GM18951 (cell line): ENCODE data around the gene IBA57.

ENCODE experiments used
- POLR2A ChIP-seq: IDR thresholded peaks from 4 replicates; pipeline ENCODE4 v1.6.1; 2011; ENCODE audit warnings: mild to moderate bottlenecking; ENCODE audit not compliant: insufficient read length, insufficient read depth; ENCODE audit errors: extremely low read depth
- in situ Hi-C: fragments of 300-500 bp; cut with MboI; formaldehyde crosslinking; loops from one replicate; pipeline ENCODE4 v1.12.0; 2022; ENCODE audit warnings: low sequenced_read_pairs, mixed read lengths, inconsistent platforms; ENCODE audit not compliant: unreplicated experiment

The IBA57 gene

DNA sequence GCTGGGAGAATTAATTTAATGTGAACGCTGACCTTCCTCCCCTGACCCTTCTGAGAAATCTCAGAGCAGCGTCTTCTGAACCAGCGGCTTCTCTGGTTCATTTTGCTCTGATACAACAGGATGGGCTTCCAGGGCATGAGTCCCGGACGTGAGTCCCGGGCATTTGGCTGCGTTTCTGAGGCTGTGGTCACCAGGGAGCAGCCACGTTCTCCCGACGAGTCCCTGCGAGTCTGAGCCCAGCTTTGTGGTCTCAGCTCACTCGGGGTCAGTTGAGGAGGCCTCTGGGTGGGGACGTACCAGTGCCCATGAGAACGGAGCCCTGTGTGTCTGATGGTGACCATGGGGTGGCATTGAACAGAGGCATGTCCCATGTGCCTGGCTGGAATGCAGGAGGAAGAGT, 24.6 kb downstream of the IBA57 start:
- in situ Hi-C loops: no loop called here
- TF ChIP-seq POLR2A: no peak

DNA sequence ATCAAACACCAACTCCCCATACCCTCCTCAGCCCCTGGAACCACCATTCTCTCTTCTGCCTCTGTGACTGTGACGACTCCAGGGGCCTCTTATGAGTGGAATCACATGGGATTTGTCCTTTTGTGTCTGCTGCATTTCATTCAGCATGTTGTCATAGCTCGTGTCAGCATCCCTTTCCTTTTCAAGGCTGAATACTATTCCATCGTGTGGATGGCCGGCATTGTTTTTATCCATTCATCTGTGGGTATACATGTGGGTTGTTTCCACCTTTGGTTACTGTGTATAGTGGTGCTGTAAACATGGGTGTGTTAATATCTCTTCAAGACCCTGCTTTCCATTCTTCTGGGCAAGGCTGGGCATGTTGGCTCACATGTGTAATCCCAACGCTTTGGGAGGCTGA, 25.2 kb downstream of the IBA57 start:
- in situ Hi-C loops: no loop called here
- TF ChIP-seq POLR2A: no peak

- in situ Hi-C loops: no loop called here
- no peak for TF ChIP-seq POLR2A
Measured at GRCh38 chr1:228194436-228194835, 28.8 kb downstream of the IBA57 start.

DNA sequence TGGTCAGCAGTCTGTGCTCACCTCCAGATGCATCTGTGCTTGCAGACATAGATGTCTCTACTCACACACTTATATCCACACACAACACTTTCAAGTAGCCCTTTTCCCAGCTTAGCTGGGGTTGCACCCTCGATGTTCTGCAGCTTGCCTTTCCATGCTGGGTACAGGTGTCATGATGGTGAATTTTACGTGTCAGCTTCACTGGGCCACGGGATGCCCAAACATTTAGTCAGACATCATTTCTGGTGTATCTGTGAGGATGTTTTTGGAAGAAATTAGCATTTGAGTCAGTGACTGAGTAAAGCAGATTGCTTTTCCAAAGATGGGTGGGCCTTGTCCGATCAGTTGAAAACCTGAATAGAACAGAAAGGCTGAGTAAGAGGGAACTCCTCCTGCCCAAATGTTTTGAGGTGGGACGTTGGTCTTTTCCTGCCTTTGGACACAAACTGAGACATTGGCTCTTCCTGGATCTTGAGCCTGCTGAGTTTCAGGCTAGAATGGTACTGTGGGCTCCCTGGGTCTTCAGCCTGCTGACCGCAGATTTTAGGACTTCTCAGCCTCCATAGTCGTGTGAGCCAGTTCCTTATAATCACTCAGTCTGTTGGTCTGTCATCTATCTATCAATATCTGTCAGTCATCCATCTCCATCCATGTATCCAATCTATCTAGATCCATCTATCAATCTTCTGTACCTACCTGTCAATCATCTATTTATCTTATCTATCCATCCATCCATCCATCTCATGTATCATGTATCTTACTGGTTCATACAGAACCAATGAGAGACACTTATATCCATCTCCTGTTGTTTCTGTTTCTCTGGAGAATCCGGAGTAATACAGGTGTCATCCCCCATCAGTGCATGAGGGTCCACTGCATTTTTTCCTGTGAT, 29.6 kb downstream of the IBA57 start:
- TF ChIP-seq POLR2A: no peak
- in situ Hi-C loops: no loop called here

DNA sequence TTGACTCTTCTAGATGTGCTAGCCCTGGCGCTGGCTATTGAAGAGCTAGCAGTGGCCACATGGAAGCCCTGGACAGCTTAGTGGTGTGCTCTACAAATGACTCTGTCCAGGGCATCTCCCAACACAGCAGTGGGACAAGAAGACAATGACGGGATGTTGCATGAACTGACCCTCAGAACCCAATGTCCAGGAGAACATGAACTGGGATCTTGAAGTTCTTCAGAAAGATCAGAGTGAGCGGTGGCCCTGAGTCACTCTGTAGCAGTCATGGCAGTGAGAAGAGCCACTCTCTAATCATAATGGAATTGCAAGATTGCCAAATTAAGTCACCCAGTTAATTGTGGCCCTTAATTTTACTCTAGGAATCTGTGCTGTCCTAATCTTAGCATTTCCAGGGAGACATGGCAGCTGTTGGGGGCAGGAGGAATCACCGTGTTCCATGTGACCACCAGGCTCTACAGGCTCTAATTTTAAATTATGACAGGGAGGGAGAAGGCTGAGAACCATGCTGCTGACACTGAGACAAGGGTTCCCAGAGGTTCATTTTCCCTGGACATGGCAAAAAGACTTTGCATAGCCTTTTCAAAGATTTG, 32.0 kb downstream of the IBA57 start:
- in situ Hi-C loops: no loop called here
- TF ChIP-seq POLR2A: no peak

- TF ChIP-seq POLR2A: no peak
- in situ Hi-C loops: no loop called here
Measured at GRCh38 chr1:228198977-228199590, 33.5 kb downstream of the IBA57 start.

DNA sequence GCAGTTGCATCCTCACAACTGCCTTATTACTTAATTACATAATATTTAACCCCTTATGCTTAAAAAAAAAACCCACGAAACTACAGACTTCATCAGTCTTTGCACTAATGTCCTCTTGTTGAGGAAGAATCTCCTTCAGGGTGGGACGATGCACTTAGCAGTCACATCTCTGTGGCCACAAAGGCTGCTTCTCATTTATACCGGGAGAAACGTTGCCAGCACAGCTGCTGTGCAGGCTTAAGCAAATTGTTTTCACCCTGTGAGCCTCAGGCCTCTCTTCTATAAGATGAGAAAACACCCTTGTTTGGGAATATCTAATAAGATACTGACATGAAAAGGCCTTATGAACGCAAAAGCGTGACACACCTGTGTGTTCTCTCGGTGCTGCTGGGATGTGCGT, 39.4 kb downstream of the IBA57 start:
- in situ Hi-C loops: no loop called here

DNA sequence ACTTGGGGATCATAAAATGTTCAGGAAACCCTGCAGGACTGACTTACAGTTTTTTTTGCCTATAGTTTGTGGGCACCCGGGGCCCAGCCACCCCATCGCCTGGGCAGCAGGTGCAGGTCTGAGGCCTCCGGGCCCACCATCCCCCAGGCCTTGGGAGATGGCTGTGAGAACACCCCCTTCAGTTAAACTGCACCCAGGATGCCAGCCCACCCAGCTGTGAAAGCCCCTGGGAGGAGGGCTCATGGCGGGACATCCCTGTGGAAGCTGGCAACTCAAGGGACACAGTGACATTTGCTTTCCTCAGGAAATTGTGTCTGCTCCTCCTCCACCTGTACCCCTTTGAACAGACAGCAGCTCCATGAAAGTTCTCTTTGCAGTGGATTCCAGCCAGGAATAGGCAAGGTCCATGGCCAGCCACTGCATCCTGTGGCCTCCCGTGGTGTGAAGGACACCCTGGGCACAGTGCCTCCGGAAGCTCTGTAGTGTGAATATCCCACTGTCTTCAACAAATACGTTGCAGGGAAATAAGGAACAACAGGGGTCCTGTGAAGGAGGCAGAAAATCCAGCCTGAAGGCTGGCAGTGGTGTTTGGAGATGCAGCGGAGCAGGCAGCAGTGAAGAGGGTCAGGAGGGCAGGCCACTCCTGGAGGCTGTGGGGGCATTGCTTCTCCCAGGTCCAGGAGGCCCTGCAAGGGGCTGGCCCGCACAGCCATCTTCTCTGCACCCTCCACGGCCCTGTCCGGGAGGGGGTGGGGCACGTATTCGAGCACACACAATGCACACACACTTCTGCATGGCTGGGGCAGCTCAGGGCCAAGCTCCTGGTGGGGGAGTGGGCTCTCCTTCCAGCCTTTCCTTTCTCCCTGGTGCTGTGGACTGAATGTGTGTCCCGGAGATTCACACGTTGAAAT, 40.2 kb downstream of the IBA57 start:
- no peak for TF ChIP-seq POLR2A
- in situ Hi-C loops: no loop called here

More for the DNA sequence above, 39.4 kb downstream of the IBA57 start:
- no peak for TF ChIP-seq POLR2A

- in situ Hi-C loops: no loop called here
- TF ChIP-seq POLR2A: no peak
Measured at GRCh38 chr1:228206582-228207351, 41.2 kb downstream of the IBA57 start.

GRCh38 chr1:228207381-228207810, 41.8 kb downstream of the IBA57 start:
- in situ Hi-C loops: no loop called here
- TF ChIP-seq POLR2A: no peak

DNA sequence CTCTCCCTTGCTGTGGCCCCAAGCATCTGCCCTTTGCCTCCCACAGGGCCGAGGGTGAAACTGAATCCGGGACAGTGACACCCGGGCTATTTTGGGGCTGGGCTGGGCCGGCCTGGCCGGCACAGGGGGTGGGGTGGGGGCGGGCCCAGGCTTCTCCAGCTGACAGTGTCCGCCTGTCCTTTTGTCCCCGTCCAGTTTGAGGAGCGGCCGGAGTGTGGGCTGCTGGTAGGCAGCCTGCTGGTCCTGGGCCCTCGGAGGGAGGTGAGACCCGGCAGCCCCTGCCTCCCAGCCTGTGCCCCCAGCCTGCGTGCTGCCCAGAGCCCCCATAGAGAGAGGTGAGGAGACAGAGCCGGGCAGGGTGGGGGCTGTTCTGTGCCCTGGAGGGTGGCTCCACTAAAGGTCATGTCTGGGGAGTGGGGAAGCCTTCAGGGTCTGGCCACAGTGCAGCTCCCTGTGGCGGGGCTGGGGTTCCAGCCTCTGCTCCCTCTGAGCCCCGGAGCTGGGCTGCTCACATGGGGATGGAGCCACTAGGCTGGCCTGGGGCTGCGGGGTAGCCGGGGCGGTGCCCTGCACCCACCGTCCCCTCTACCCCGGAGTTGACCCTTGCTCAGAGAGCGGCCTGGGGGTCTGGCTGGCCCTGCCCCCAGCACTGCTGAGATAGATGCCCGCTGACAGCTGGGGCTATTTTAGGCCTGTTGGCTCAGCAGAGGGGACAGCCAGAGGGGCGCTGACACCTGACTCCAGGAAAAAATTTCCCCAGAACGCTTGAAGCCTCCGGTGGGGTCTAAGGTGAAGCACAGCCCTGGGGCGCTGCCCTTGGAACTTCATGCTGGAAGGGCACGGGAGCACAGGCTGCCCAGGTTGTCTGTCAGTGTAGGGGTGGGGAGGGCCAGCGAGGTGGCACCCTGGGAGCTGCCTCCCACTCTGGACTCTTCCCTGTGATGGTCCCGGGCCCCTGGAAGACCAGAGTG, 42.5 kb downstream of the IBA57 start, which contains the start of gene OBSCN:
TSS of gene OBSCN (plus strand) at position 194 of the 971 bp plus-strand sequence. CDS start 3,740 bp downstream, outside the sequence.
- in situ Hi-C loops: no loop called here
- TF ChIP-seq POLR2A: no peak
